Endothelial cell of umbilical vein (primary cell): ENCODE results near the gene DPY19L2.
"Not testable (repeated sequence)": the region's sequence is repeated elsewhere in the genome, so short reads cannot be mapped to it uniquely, and the experiment has no call there.

ENCODE experiments used
- POLR2A ChIP-seq: IDR thresholded peaks from 2 replicates; pipeline ENCODE4 v1.6.1; 2012; ENCODE audit warnings: low read depth, mild to moderate bottlenecking, control low read depth, low read length
- TF ChIP-seq, protein P1 (sequence below), 2 donors: IDR thresholded peaks; 1 replicate in 1 of 2; 2 replicates in 1 of 2; pipeline ENCODE4 v1.5.1; 2011; ENCODE audit warnings: low read length in 2 of 2, mild to moderate bottlenecking in 2 of 2, moderate library complexity in 2 of 2, control low read depth in 1 of 2, inconsistent platforms in 1 of 2, low read depth in 1 of 2; ENCODE audit not compliant: insufficient read depth in 1 of 2; ENCODE audit errors: extremely low read depth in 1 of 2

DNA sequence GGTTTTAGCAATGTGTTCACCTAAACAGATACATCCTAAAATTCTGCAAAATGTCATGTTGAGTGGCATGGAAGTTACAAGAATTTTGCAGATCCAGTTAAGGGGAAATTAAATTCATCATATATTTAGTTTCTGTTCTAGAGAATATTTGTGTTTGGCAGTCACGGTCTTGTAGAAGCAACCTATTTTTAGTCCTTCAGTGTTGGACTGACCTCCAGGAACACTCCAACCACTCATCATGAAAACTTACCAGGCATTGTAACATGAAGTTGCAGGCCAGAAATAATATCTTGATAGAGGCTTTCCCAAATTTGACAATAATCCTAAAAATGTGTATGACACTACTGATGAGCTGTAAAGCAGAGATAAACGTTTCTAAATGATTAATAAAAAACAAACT lies 119.3 kb downstream of the DPY19L2 start:
- TF ChIP-seq, protein P1, sequence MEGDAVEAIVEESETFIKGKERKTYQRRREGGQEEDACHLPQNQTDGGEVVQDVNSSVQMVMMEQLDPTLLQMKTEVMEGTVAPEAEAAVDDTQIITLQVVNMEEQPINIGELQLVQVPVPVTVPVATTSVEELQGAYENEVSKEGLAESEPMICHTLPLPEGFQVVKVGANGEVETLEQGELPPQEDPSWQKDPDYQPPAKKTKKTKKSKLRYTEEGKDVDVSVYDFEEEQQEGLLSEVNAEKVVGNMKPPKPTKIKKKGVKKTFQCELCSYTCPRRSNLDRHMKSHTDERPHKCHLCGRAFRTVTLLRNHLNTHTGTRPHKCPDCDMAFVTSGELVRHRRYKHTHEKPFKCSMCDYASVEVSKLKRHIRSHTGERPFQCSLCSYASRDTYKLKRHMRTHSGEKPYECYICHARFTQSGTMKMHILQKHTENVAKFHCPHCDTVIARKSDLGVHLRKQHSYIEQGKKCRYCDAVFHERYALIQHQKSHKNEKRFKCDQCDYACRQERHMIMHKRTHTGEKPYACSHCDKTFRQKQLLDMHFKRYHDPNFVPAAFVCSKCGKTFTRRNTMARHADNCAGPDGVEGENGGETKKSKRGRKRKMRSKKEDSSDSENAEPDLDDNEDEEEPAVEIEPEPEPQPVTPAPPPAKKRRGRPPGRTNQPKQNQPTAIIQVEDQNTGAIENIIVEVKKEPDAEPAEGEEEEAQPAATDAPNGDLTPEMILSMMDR (IDR thresholded peaks at IDR 0.05; ENCODE audit: extremely low read depth in 1 of 2, insufficient read depth in 1 of 2, low read depth in 1 of 2, low read length in 2 of 2), result not testable (repeated sequence)
- TF ChIP-seq POLR2A, result not testable (repeated sequence)
